HG02610 (cell line): ENCODE data around the gene SBF1.
A peak's percentile ranks its signal among the peaks of the same experiment; 100 is the strongest.

Experiments used
- ATAC-seq: cut with Tn5 transposase; IDR thresholded peaks from one replicate; pipeline ENCODE4 v1.9.1; 2021; ENCODE audit warnings: mild to moderate bottlenecking, moderate library complexity; ENCODE audit not compliant: unreplicated experiment

SBF1 gene

GRCh38 chr22:50507421-50507990 lies 32.7 kb upstream of the SBF1 start, which contains the start of gene LMF2:
LMF2 (minus strand) TSS chr22:50507702; CDS start chr22:50507675, 27 bp downstream.
- peak; percentile 65 for ATAC-seq

GRCh38 chr22:50506611-50507420 lies 32.0 kb upstream of the SBF1 start:
- no peak for ATAC-seq

GRCh38 chr22:50505776-50506610 lies 31.2 kb upstream of the SBF1 start:
- ATAC-seq, result no peak

GRCh38 chr22:50505276-50505775 lies 30.5 kb upstream of the SBF1 start:
- no peak for ATAC-seq

GRCh38 chr22:50504369-50505211 lies 29.8 kb upstream of the SBF1 start:
- no peak for ATAC-seq

GRCh38 chr22:50503475-50504145 lies 28.8 kb upstream of the SBF1 start:
- no peak for ATAC-seq

- no peak for ATAC-seq
Observed at GRCh38 chr22:50502628-50503474, 28.0 kb upstream of the SBF1 start.

- no peak for ATAC-seq
Observed at GRCh38 chr22:50502096-50502495, 27.3 kb upstream of the SBF1 start.

- no peak for ATAC-seq
Observed at GRCh38 chr22:50500452-50500851, 25.6 kb upstream of the SBF1 start.

GRCh38 chr22:50498322-50498890 lies 23.6 kb upstream of the SBF1 start:
- no peak for ATAC-seq

GRCh38 chr22:50497093-50497492 lies 22.3 kb upstream of the SBF1 start:
- ATAC-seq, result no peak

- no peak for ATAC-seq
Observed at GRCh38 chr22:50490531-50491308, 15.9 kb upstream of the SBF1 start.

GRCh38 chr22:50489363-50490243 lies 14.8 kb upstream of the SBF1 start:
- no peak for ATAC-seq

GRCh38 chr22:50488886-50489285 lies 14.1 kb upstream of the SBF1 start:
- ATAC-seq, result no peak

GRCh38 chr22:50488006-50488677 lies 13.3 kb upstream of the SBF1 start:
- ATAC-seq, result no peak

- ATAC-seq, result no peak
Observed at GRCh38 chr22:50487290-50488005, 12.6 kb upstream of the SBF1 start.
